ENCODE results near the gene S1PR1. TPM values are rescaled to one million over a fixed set of nuclear protein-coding genes. Genes with fewer than 3 reads are reported as not detected.

Gene S1PR1
- polyA plus RNA-seq, 3 donors: 19.6 to 24.6 (median 22.8) TPM

- no peak for DNase-seq (ENCODE audit: low read depth in 3 of 3, low spot score in 2 of 3)
Measured at GRCh38 chr1:101245246-101245927, 8.6 kb downstream of the S1PR1 start.

GRCh38 chr1:101247404-101248287 is 10.8 kb downstream of the S1PR1 start:
- DNase-seq (ENCODE audit: low read depth in 3 of 3, low spot score in 2 of 3): no peak

DNA sequence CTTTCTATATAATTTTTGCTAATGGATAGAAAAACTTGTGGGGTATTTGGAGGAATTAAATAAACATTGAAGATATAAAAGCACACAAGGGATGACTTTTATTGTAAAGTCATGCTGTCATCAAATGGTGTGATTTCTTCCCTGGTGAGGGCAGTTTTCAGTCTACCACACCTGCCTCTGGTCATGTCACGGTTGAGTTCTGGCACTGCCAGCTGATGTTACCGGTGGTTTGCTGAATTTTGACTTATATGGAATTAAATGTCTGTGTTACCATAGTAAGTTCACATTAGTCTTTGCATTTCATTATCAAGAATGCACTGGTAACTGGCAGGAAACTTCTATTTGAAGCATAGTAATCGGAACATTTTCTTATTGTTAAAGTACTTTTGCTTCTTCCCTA is 13.4 kb downstream of the S1PR1 start:
- no peak for DNase-seq (ENCODE audit: low read depth in 3 of 3, low spot score in 2 of 3)

DNA sequence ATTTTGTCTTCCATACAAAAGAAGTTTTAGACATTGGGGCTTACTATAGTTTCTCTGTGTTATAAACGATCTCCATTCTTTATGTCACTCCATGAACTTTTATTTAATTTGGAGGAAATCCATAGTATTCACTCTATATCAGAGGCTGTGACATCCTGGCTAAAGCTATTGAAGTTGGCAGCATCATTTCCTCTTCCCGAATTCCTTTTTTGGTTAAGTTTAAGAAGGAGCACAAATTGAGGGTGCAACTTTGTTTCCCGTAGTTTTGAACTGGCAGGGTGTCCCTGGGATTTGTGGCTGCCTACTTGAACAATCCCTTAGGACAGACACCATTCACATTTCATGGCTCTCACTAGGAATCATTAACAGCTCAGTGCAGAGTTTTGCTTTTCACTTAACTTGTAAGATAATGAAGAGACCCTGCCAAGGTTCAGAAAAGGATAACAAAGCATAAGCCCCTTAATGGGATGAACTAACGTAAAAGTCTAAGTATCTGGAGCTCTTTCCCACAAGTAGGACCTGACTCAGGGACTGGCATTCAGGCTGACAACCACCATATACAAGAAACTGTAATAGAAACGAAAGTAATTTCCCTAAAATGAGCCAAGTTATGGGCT is 13.9 kb downstream of the S1PR1 start:
- DNase-seq (ENCODE audit: low read depth in 3 of 3, low spot score in 2 of 3): no peak

GRCh38 chr1:101251504-101251903 is 14.7 kb downstream of the S1PR1 start:
- no peak for DNase-seq (ENCODE audit: low read depth in 3 of 3, low spot score in 2 of 3)

GRCh38 chr1:101253976-101254674 is 17.3 kb downstream of the S1PR1 start:
- no peak for DNase-seq (ENCODE audit: low read depth in 3 of 3, low spot score in 2 of 3)

DNA sequence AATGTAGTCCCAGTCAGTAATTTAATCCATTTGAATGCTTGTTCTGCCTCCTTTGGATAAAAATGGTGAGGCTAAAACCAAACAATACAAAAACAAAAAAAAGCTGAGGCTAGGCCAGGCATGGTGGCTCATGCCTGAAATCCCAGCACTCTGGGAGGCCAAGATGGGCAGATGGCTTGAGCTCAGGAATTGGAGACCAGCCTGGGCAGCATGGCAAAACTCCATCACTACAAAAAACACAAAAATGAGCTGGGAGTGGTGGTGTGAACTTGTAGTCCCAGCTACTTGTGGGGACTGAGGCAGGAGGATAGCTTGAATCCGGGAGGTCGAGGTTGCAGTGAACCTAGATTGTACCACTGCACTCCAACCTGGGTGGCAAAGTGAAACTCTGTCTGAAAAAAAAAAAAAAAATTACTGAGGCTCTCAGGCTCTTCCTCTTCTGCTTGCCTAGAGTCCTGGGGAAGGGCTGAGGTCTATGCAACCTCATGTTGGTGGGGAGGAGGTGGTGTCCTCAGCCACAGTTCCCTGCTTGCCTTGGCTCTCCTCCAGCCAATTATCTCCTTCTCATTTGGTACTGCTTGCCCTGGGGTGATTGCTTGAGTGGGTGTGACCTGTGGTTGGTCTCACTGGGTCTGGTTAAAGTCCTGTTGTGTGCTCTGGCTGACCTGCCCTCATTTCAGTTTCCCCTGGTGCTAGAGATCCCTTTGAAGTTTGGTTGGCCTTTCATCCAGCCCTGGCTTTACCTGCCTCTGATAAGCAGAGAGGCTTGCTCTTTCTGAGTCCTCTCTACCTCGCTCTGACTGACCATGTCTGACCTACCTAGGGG is 20.9 kb downstream of the S1PR1 start:
- DNase-seq (ENCODE audit: low read depth in 3 of 3, low spot score in 2 of 3): no peak

GRCh38 chr1:101259744-101260148 is 22.9 kb downstream of the S1PR1 start:
- no peak for DNase-seq (ENCODE audit: low read depth in 3 of 3, low spot score in 2 of 3)

DNA sequence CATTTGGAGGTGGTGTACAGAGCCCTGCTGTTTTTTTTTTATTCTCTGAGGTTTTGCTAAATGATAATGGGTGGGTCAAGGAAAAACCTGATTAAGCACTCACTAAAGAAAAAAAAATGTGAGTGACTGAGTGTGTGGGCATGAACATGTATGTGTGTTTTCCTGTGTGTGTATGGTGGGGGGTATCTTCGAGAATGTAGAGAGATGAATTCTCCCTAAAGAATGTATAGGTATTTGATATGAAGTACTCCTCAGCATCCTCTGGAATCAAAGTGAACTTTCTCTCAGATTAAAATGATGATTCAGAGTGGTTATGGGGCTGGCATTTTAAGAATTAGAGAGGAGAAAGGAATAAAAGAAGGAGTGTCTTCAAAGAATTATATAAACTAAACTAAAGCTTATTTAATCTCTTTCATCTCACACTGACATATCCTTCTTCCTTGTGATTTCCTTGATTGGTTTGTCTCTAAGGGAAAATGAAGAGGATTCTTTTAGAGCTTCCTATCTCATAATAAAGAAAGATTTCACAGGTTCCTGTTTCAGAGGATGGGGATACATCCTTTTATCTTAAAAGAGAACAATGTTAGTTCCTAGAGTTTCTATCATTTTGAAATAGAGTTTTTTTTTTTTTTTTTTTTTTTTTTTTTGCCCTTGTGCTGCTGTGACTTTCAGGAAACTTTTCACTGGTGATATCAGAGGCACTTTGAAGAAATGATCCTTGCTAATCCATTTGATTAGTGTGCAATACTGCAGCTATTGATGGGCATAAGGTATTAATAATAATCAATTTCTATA is 23.9 kb downstream of the S1PR1 start:
- DNase-seq (ENCODE audit: low read depth in 3 of 3, low spot score in 2 of 3): no peak

- no peak for DNase-seq (ENCODE audit: low read depth in 3 of 3, low spot score in 2 of 3)
Measured at GRCh38 chr1:101261623-101262022, 24.8 kb downstream of the S1PR1 start.

GRCh38 chr1:101262060-101262459 is 25.2 kb downstream of the S1PR1 start:
- no peak for DNase-seq (ENCODE audit: low read depth in 3 of 3, low spot score in 2 of 3)

- DNase-seq (ENCODE audit: low read depth in 3 of 3, low spot score in 2 of 3): no peak
Measured at GRCh38 chr1:101262630-101263348, 26.0 kb downstream of the S1PR1 start.

DNA sequence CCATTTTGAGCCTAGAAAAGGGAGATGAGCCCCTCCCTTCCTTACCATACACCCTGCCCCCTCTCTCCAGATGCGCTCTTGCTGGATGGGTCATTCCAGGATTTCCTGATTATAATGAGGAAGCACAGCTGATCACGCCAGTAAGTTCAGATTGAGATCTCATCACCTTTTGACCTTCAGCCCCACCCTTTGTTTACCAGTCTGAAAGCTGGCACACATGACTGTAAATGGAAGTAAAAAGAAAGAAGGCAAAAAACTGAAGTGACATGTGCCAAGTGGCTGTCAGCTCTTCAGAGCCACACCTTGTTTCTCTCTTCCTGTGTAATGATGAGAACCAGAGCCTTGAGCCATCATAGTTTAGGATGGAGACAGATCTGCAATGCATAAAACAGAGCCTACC is 27.9 kb downstream of the S1PR1 start:
- no peak for DNase-seq (ENCODE audit: low read depth in 3 of 3, low spot score in 2 of 3)

- DNase-seq (ENCODE audit: low read depth in 3 of 3, low spot score in 2 of 3): no peak
Measured at GRCh38 chr1:101265684-101266083, 28.9 kb downstream of the S1PR1 start.

DNA sequence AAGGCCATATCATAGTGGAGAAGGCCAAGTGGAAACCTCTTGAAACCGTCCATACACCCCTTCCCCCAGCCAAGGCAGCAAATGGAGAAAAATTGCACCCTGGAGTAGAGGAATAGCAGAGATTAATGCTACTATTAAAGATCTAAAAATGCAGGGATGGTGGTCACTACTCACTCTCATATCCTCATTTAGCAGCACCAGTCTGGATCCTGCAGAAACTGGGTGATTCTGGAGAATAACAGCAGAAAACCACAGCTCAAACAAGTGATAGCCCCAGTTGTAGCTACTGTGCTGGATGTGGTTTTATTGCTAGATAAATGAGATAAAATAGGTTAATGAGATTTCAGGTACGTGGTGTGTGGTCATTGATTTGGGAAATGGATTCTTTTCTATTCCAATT is 30.3 kb downstream of the S1PR1 start:
- no peak for DNase-seq (ENCODE audit: low read depth in 3 of 3, low spot score in 2 of 3)

DNA sequence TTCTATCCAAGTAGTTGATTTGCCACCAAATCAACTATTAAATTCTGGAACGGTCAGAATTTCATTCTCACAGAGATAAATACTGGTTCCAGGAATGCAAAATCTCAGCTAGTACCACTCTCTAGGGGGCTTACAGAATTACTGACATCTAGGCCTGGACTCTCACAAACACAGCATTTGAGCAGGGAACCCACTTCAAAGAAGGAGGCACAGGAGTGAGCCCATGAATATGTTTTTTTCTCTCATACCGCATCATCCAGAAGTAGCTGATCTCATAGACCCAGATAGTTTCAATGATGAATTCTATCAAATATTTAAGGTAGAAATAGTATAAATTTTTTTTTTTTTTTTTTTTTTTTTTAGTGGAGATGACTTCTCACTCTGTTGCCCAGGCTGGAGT is 32.1 kb downstream of the S1PR1 start:
- DNase-seq (ENCODE audit: low read depth in 3 of 3, low spot score in 2 of 3): no peak

GRCh38 chr1:101275672-101276071 is 38.9 kb downstream of the S1PR1 start:
- DNase-seq (ENCODE audit: low read depth in 3 of 3, low spot score in 2 of 3): no peak

GRCh38 chr1:101276818-101277217 is 40.0 kb downstream of the S1PR1 start:
- DNase-seq (ENCODE audit: low read depth in 3 of 3, low spot score in 2 of 3): no peak

DNA sequence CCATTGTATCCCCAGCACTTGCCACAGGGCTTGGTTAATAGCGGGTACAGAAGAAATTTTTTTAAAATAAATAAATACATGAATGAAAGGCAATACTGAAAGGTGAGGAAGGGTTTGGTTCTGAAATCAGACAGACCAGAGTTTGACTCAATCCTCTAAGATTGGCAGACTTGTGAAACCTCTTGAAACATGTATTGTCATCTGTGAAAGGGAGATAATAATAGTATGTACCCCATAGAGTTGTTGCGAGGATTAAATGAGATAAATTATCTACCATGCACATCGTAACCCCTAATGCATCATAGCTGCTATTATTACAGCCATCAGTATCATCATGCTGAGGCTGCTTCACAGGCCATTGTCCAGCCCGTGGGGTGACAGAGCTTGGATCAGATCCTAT is 41.4 kb downstream of the S1PR1 start:
- DNase-seq (ENCODE audit: low read depth in 3 of 3, low spot score in 2 of 3): no peak
